ENCODE results near the gene KRTAP10-6.
"Not testable (repeated sequence)": the region's sequence is repeated elsewhere in the genome, so short reads cannot be mapped to it uniquely, and the experiment has no call there.

The KRTAP10-6 gene

DNA sequence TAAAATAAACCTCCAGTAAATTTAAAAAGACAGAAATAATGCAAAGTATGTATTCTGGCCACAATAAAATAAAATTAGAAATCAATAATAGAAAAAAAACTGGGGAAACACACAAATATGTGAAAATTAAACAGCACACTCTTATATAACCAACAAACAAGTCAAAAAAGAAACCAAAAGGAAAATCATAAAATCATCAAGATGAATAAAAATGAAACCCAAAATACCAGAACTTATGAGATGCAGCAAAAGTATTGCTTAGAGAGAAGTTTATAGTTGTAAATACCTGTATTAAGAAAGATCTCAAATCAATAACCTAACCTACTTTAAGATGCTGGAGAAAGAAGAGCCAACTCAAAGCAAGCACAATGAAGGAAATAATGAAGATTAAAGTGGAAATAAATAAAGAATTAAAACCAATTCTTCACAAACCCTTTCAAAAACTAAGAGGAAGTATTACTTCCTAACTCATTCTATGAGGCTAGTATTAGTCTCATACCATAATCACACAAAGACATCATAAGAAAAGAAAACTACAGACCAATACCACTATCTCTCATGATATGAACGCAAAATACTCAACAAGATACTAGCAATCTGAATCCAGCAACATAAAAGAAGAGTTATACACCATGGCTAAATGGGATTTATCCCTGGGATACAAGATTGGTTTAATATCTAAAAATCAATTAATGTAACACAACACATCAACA is 27.3 kb downstream of the KRTAP10-6 start:
- DNase-seq (ENCODE audit: low read depth in 1 of 2, low spot score in 1 of 2): no peak
- no peak for TF ChIP-seq JUND (IDR thresholded peaks at IDR 0.05; ENCODE audit: low read depth)
- in situ Hi-C loops (cut with HindIII; ENCODE audit: low pct_unique_long_range_greater_than_20kb, low sequenced_read_pairs): no loop called here

- DNase-seq (ENCODE audit: low read depth in 1 of 2, low spot score in 1 of 2): no peak
- in situ Hi-C loops (cut with HindIII; ENCODE audit: low pct_unique_long_range_greater_than_20kb, low sequenced_read_pairs): no loop called here
- no peak for TF ChIP-seq JUND (IDR thresholded peaks at IDR 0.05; ENCODE audit: low read depth)
Measured at GRCh38 chr21:44564099-44564498, 28.2 kb downstream of the KRTAP10-6 start.

DNA sequence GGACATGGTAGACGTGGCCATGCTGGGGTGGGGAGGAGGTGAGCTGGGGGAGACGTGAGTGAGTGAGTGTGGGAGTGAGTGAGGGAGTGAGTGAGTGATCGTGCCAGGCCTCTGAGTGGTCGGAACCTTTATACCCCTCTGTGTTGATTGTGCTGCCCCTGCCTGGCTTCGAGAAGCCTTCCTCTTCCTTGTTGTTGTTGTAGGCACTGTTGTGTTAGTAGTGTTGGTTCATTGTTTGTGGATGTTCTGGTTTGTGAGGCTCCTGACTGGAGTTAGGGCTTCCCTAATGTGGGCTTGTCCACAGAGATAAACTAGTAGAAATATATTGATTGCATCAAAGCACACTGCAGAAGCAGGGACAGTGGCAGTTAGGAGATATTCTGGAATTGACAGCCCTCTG is 33.6 kb downstream of the KRTAP10-6 start, which contains the start of gene KRTAP10-3:
TSS of gene KRTAP10-3 (minus strand) at position 101 of the 400 bp plus-strand sequence. CDS start at position 21, 80 bp downstream.
- DNase-seq (ENCODE audit: low read depth in 1 of 2, low spot score in 1 of 2): no peak
- in situ Hi-C loops (cut with HindIII; ENCODE audit: low pct_unique_long_range_greater_than_20kb, low sequenced_read_pairs): no loop called here
- no peak for TF ChIP-seq JUND (IDR thresholded peaks at IDR 0.05; ENCODE audit: low read depth)

- DNase-seq (ENCODE audit: low read depth in 1 of 2, low spot score in 1 of 2); in situ Hi-C loops (cut with HindIII; ENCODE audit: low pct_unique_long_range_greater_than_20kb, low sequenced_read_pairs): not testable (repeated sequence)
Measured at GRCh38 chr21:44558329-44558675, 34.0 kb downstream of the KRTAP10-6 start.

DNA sequence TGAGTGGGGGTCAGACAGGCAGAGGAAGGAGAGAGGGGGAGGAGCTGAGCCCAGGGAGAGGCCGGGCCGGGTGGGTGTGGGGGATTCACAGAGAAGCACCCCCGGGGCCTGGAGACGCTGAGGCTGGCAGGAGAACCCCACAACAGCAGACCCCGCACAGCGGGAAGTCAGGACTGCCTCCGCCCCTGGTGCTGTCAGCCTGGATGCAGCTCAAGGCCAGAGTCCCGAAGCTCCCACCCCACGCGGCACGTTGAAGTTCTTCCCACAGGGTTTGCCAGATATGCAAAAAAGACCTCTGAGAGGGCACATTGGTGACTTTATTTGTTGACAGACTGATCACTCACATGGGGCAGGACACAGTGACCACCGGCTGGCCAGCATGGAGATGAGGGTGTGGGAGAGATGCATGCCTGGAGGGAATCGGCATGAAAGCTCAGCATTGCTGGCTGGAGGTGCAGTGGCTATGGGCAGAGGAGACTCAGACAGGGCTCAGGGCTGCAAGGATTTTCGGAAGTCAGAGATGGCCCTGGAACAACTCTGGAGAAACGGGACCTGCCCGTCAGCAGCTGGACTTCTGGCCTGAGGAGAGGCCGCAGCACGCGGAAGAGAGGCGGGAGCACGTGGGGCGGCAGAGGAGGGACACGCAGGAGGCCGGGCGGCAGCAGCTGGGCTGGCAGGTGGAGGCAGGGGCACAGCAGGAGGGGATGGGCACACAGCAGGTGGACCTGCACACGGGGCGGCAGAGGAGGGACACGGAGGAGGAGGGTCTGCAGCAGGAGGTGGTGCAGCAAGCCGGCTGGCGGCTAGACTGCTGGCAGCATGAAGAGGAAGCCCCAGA is 34.6 kb downstream of the KRTAP10-6 start:
- DNase-seq (ENCODE audit: low read depth in 1 of 2, low spot score in 1 of 2): no peak
- TF ChIP-seq JUND (IDR thresholded peaks at IDR 0.05; ENCODE audit: low read depth): no peak
- in situ Hi-C loops (cut with HindIII; ENCODE audit: low pct_unique_long_range_greater_than_20kb, low sequenced_read_pairs): no loop called here

DNA sequence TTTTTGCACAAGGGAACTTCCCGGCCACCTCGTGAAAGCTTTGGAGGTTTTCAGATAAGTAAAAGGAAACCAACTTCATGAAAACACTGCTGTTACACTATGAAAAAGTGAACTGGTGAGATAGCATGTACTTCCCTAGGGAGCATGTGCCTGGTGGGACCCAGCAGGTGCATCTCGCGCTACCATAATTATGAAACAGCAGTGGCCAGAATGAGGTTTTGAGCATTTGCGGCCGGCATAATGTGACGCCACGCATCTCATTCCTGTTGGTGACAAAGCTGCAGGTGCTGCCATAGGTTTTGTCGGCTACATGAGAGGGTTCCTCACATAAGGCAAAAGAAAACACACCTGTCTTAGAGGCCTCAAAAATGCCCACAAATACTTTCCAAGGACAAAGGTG is 35.4 kb downstream of the KRTAP10-6 start:
- in situ Hi-C loops (cut with HindIII; ENCODE audit: low pct_unique_long_range_greater_than_20kb, low sequenced_read_pairs): no loop called here
- no peak for DNase-seq (ENCODE audit: low read depth in 1 of 2, low spot score in 1 of 2)
- TF ChIP-seq JUND (IDR thresholded peaks at IDR 0.05; ENCODE audit: low read depth): no peak

GRCh38 chr21:44555200-44555875 is 37.0 kb downstream of the KRTAP10-6 start:
- in situ Hi-C loops (cut with HindIII; ENCODE audit: low pct_unique_long_range_greater_than_20kb, low sequenced_read_pairs): no loop called here
- TF ChIP-seq JUND (IDR thresholded peaks at IDR 0.05; ENCODE audit: low read depth): no peak
- no peak for DNase-seq (ENCODE audit: low read depth in 1 of 2, low spot score in 1 of 2)

DNA sequence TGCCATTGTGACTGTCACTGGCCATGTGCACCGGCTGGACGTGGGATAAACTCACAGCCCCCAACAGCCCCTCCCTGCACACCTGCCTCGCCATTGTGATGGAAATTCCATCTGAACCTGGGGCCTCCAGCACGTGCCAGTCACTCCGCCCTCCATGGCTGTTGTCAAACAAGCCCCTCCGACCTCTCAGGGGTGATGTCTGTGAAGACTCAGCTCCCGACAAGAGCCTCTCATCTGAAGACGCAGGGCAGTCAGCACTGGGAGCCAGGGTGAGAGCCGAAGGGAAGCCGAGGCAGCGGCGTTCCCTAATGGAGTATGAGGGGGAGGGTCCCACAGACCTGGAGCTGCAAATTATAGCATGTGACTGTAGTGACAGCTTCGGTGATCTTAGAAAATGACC is 39.6 kb downstream of the KRTAP10-6 start:
- in situ Hi-C loops (cut with HindIII; ENCODE audit: low pct_unique_long_range_greater_than_20kb, low sequenced_read_pairs): no loop called here

GRCh38 chr21:44552136-44552535 is 40.2 kb downstream of the KRTAP10-6 start:
- no peak for TF ChIP-seq JUND (IDR thresholded peaks at IDR 0.05; ENCODE audit: low read depth)
- DNase-seq (ENCODE audit: low read depth in 1 of 2, low spot score in 1 of 2): no peak
- in situ Hi-C loops (cut with HindIII; ENCODE audit: low pct_unique_long_range_greater_than_20kb, low sequenced_read_pairs): no loop called here

More for the DNA sequence above, 39.6 kb downstream of the KRTAP10-6 start:
- TF ChIP-seq JUND (IDR thresholded peaks at IDR 0.05; ENCODE audit: low read depth): no peak
- DNase-seq (ENCODE audit: low read depth in 1 of 2, low spot score in 1 of 2): no peak

DNA sequence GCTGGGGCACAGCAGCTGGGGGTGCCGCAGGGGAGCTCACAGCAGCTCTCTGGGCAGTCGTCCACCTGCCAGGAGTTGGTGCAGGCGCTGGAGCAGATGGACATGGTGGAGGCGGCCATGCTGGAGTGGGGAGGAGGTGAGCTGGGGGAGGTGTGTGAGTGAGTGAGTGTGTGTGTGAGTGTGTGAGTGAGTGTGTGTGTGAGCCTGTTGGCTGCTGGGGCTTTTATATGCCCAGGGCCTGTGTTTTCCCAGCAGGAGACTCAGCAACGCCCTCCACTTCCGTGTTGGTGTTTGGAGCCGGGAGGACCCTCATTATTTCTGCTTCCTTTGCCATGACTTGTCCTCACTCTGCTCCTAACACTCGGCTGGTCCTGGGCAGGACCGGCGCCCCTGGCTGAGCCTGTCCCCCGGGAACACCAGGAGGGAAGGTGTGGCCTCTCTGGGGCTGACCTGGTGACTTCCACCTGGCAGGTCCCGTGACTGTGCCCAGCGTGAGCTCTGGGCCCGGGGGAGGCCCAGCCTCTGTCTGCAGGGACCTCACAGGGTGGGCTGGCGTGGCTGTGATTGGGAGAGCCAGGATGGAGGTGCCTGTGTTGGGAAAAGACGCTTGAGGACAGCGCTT is 40.9 kb downstream of the KRTAP10-6 start, which contains the start of gene KRTAP10-2:
TSS of gene KRTAP10-2 (minus strand) at position 166 of the 622 bp plus-strand sequence. CDS start at position 119, 47 bp downstream.
- in situ Hi-C loops (cut with HindIII; ENCODE audit: low pct_unique_long_range_greater_than_20kb, low sequenced_read_pairs): no loop called here
- TF ChIP-seq JUND (IDR thresholded peaks at IDR 0.05; ENCODE audit: low read depth): no peak
- no peak for DNase-seq (ENCODE audit: low read depth in 1 of 2, low spot score in 1 of 2)

DNA sequence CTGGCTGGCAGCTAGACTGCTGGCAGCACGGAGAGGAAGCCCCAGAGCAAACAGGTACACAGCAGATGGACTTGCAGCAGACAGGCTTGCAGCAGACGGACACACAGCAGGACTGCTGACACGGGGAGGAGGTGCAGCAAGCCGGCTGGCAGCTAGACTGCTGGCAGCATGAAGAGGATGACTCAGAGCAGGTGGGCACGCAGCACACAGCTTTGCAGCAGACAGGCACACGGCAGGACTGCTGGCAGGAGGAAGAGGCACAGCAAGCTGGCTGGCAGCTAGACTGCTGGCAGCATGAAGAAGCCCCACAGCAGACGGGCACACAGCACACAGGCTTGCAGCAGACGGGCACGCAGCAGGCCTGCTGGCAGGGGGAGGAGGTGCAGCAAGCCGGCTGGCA is 41.5 kb downstream of the KRTAP10-6 start:
- in situ Hi-C loops (cut with HindIII; ENCODE audit: low pct_unique_long_range_greater_than_20kb, low sequenced_read_pairs): no loop called here
- no peak for DNase-seq (ENCODE audit: low read depth in 1 of 2, low spot score in 1 of 2)
- no peak for TF ChIP-seq JUND (IDR thresholded peaks at IDR 0.05; ENCODE audit: low read depth)

- DNase-seq (ENCODE audit: low read depth in 1 of 2, low spot score in 1 of 2); in situ Hi-C loops (cut with HindIII; ENCODE audit: low pct_unique_long_range_greater_than_20kb, low sequenced_read_pairs): not testable (repeated sequence)
Measured at GRCh38 chr21:44550285-44550684, 42.0 kb downstream of the KRTAP10-6 start.

Data from T47D (cell line).